HT-29 (cell line): ENCODE measurements around the gene NEGR1. TPM values are rescaled to one million over a fixed set of nuclear protein-coding genes. Genes with fewer than 3 reads are reported as not detected.
"Not testable (repeated sequence)": the region's sequence is repeated elsewhere in the genome, so short reads cannot be mapped to it uniquely, and the experiment has no call there.

ENCODE experiments used
- DNase-seq: peaks from one replicate; pipeline ENCODE4 v3.0.0-alpha.2; 2015; ENCODE audit warnings: low spot score
- total RNA-seq: library from RNA; depleted of rRNA; stranded (reverse); fragments of >200 nt; shearing (Covaris generic); gene quantifications from 2 replicates; pipeline ENCODE4 v1.2.3, GENCODE V29; 2014

NEGR1 gene
- total RNA-seq, 1 experiment from 2014 or later = not detected

GRCh38 chr1:71949681-71950080 lies 332.7 kb downstream of the NEGR1 start:
- no peak for DNase-seq

GRCh38 chr1:71948561-71948960 lies 333.8 kb downstream of the NEGR1 start:
- no peak for DNase-seq

GRCh38 chr1:71944006-71944405 lies 338.3 kb downstream of the NEGR1 start:
- DNase-seq = no peak

GRCh38 chr1:71940261-71940660 lies 342.1 kb downstream of the NEGR1 start:
- DNase-seq = no peak

- DNase-seq = no peak
Measured at GRCh38 chr1:71930511-71930910, 351.8 kb downstream of the NEGR1 start.

GRCh38 chr1:71921935-71922559 lies 360.3 kb downstream of the NEGR1 start:
- DNase-seq = no peak

GRCh38 chr1:71921204-71921603 lies 361.1 kb downstream of the NEGR1 start:
- DNase-seq = no peak

GRCh38 chr1:71920556-71920955 lies 361.8 kb downstream of the NEGR1 start:
- DNase-seq = no peak

GRCh38 chr1:71919811-71920509 lies 362.4 kb downstream of the NEGR1 start:
- DNase-seq = no peak

GRCh38 chr1:71918630-71919029 lies 363.7 kb downstream of the NEGR1 start:
- DNase-seq = no peak

GRCh38 chr1:71916894-71917293 lies 365.4 kb downstream of the NEGR1 start:
- DNase-seq = no peak

- DNase-seq = no peak
Measured at GRCh38 chr1:71914626-71915025, 367.7 kb downstream of the NEGR1 start.

GRCh38 chr1:71908871-71909390 lies 373.4 kb downstream of the NEGR1 start:
- no peak for DNase-seq

- no peak for DNase-seq
Measured at GRCh38 chr1:71908303-71908702, 374.0 kb downstream of the NEGR1 start.

- no peak for DNase-seq
Measured at GRCh38 chr1:71899881-71900280, 382.5 kb downstream of the NEGR1 start.

- DNase-seq = not testable (repeated sequence)
Measured at GRCh38 chr1:71888166-71888565, 394.2 kb downstream of the NEGR1 start.

- DNase-seq = no peak
Measured at GRCh38 chr1:71885171-71885570, 397.2 kb downstream of the NEGR1 start.

- no peak for DNase-seq
Measured at GRCh38 chr1:71882637-71883036, 399.7 kb downstream of the NEGR1 start.

GRCh38 chr1:71882226-71882625 lies 400.1 kb downstream of the NEGR1 start:
- no peak for DNase-seq

- no peak for DNase-seq
Measured at GRCh38 chr1:71881611-71882010, 400.7 kb downstream of the NEGR1 start.

GRCh38 chr1:71869326-71869725 lies 413.0 kb downstream of the NEGR1 start:
- DNase-seq = no peak

GRCh38 chr1:71862756-71863155 lies 419.6 kb downstream of the NEGR1 start:
- no peak for DNase-seq

GRCh38 chr1:71861022-71861421 lies 421.3 kb downstream of the NEGR1 start:
- no peak for DNase-seq
